ENCODE measurements around the gene ZNF341. TPM values are rescaled to one million over a fixed set of nuclear protein-coding genes. Genes with fewer than 3 reads are reported as not detected.

Gene ZNF341
- total RNA-seq, 1 donor from 2014 or later: 1.8 TPM

- Histone ChIP-seq H3K36me3 (peaks cover 24% of the 10 kb centered on the region), H3K27ac (replicated peaks) (no peak overlapping the region), H3K27me3 (ENCODE audit: low read depth) (no peaks in the 10 kb centered on the region), H3K4me1 (peaks cover 11% of the 10 kb centered on the region), H3K4me3 (no peak overlapping the region), H3K9me3 (replicated peaks) (no peaks in the 10 kb centered on the region)
- no peak for DNase-seq
- intact Hi-C loops (cut with micrococcal nuclease): no loop called here
- no peak for TF ChIP-seq CTCF (IDR thresholded peaks at IDR 0.05; ENCODE audit: borderline replicate concordance)
Measured at GRCh38 chr20:33704197-33704924, 27.4 kb upstream of the ZNF341 start.

- H3K9me3 ChIP-seq (replicated peaks): no peaks in the 10 kb centered on the region
- DNase-seq: no peak
- H3K27me3 ChIP-seq (ENCODE audit: low read depth): no peaks in the 10 kb centered on the region
- H3K36me3 ChIP-seq: peaks cover 47% of the 10 kb centered on the region
- TF ChIP-seq CTCF (IDR thresholded peaks at IDR 0.05; ENCODE audit: borderline replicate concordance): no peak
- no peak overlapping the region for H3K27ac ChIP-seq (replicated peaks)
- intact Hi-C loops (cut with micrococcal nuclease): no loop called here
- H3K4me3 ChIP-seq: no peak overlapping the region
- H3K4me1 ChIP-seq: peaks cover 7% of the 10 kb centered on the region
Measured at GRCh38 chr20:33707668-33708067, 24.1 kb upstream of the ZNF341 start.

GRCh38 chr20:33709398-33709797 is 22.4 kb upstream of the ZNF341 start:
- peaks cover 63% of the 10 kb centered on the region for H3K36me3 ChIP-seq

GRCh38 chr20:33709905-33710541 is 21.8 kb upstream of the ZNF341 start:
- H3K27me3 ChIP-seq (ENCODE audit: low read depth): no peaks in the 10 kb centered on the region
- H3K4me3 ChIP-seq: no peak overlapping the region
- no peaks in the 10 kb centered on the region for H3K9me3 ChIP-seq (replicated peaks)
- H3K27ac ChIP-seq (replicated peaks): no peak overlapping the region
- H3K36me3 ChIP-seq: peaks cover 65% of the 10 kb centered on the region
- H3K4me1 ChIP-seq: no peaks in the 10 kb centered on the region
- no peak for TF ChIP-seq CTCF (IDR thresholded peaks at IDR 0.05; ENCODE audit: borderline replicate concordance)
- DNase-seq: no peak
- intact Hi-C loops (cut with micrococcal nuclease): no loop called here

More at GRCh38 chr20:33709398-33709797, 22.4 kb upstream of the ZNF341 start:
- Histone ChIP-seq H3K27me3 (ENCODE audit: low read depth) (no peaks in the 10 kb centered on the region), H3K4me3 (no peak overlapping the region), H3K4me1 (no peaks in the 10 kb centered on the region), H3K27ac (replicated peaks) (no peak overlapping the region), H3K9me3 (replicated peaks) (no peaks in the 10 kb centered on the region)
- intact Hi-C loops (cut with micrococcal nuclease): no loop called here
- no peak for DNase-seq
- TF ChIP-seq CTCF (IDR thresholded peaks at IDR 0.05; ENCODE audit: borderline replicate concordance): no peak

- Histone ChIP-seq H3K27me3 (ENCODE audit: low read depth) (no peaks in the 10 kb centered on the region), H3K9me3 (replicated peaks) (no peaks in the 10 kb centered on the region), H3K27ac (replicated peaks) (no peak overlapping the region), H3K4me1 (no peaks in the 10 kb centered on the region), H3K4me3 (no peak overlapping the region), H3K36me3 (peaks cover 61% of the 10 kb centered on the region)
- intact Hi-C loops (cut with micrococcal nuclease): no loop called here
- no peak for TF ChIP-seq CTCF (IDR thresholded peaks at IDR 0.05; ENCODE audit: borderline replicate concordance)
- DNase-seq: no peak
Measured at GRCh38 chr20:33710681-33711445, 20.9 kb upstream of the ZNF341 start.
